ENCODE data around the gene DDX51.

DDX51 gene

GRCh38 chr12:132170094-132170636, 26.0 kb upstream of the DDX51 start:
- peaks cover 50% of the 10 kb centered on the region for H3K27me3 ChIP-seq (ENCODE audit: control insufficient read depth, insufficient read depth, low read length)
- H3K9me3 ChIP-seq (replicated peaks; ENCODE audit: low read length) = no peaks in the 10 kb centered on the region
- H3K4me3 ChIP-seq (ENCODE audit: low read length) = no peak overlapping the region
- peaks cover 11% of the 10 kb centered on the region for H3K4me1 ChIP-seq (ENCODE audit: control insufficient read depth, insufficient read depth, low read length)
- no peaks in the 10 kb centered on the region for H3K36me3 ChIP-seq (ENCODE audit: insufficient read depth, low read length)
- H3K9ac ChIP-seq (ENCODE audit: low read depth, low read length) = no peak overlapping the region
- peak overlapping the region; percentile 43 for H3K4me2 ChIP-seq (ENCODE audit: low read length)

GRCh38 chr12:132169376-132169775, 25.3 kb upstream of the DDX51 start:
- Histone ChIP-seq H3K9ac (ENCODE audit: low read depth, low read length) (no peak overlapping the region), H3K4me2 (ENCODE audit: low read length) (no peak overlapping the region), H3K4me1 (ENCODE audit: control insufficient read depth, insufficient read depth, low read length) (peaks cover 11% of the 10 kb centered on the region), H3K9me3 (replicated peaks; ENCODE audit: low read length) (no peaks in the 10 kb centered on the region), H3K4me3 (ENCODE audit: low read length) (no peak overlapping the region), H3K27me3 (ENCODE audit: control insufficient read depth, insufficient read depth, low read length) (peaks cover 43% of the 10 kb centered on the region), H3K36me3 (ENCODE audit: insufficient read depth, low read length) (no peaks in the 10 kb centered on the region)

- Histone ChIP-seq H3K4me1 (ENCODE audit: control insufficient read depth, insufficient read depth, low read length) (peaks cover 11% of the 10 kb centered on the region), H3K9me3 (replicated peaks; ENCODE audit: low read length) (no peaks in the 10 kb centered on the region), H3K4me2 (ENCODE audit: low read length) (no peak overlapping the region), H3K4me3 (ENCODE audit: low read length) (no peak overlapping the region), H3K36me3 (ENCODE audit: insufficient read depth, low read length) (no peaks in the 10 kb centered on the region), H3K27me3 (ENCODE audit: control insufficient read depth, insufficient read depth, low read length) (peaks cover 37% of the 10 kb centered on the region), H3K9ac (ENCODE audit: low read depth, low read length) (no peak overlapping the region)
These were observed 24.4 kb upstream of the DDX51 start for GRCh38 chr12:132168311-132169031.

GRCh38 chr12:132167611-132168310, 23.6 kb upstream of the DDX51 start:
- Histone ChIP-seq H3K36me3 (ENCODE audit: insufficient read depth, low read length) (no peaks in the 10 kb centered on the region), H3K4me3 (ENCODE audit: low read length) (no peak overlapping the region), H3K9me3 (replicated peaks; ENCODE audit: low read length) (no peaks in the 10 kb centered on the region), H3K4me1 (ENCODE audit: control insufficient read depth, insufficient read depth, low read length) (peaks cover 18% of the 10 kb centered on the region), H3K9ac (ENCODE audit: low read depth, low read length) (no peak overlapping the region), H3K27me3 (ENCODE audit: control insufficient read depth, insufficient read depth, low read length) (peaks cover 34% of the 10 kb centered on the region), H3K4me2 (ENCODE audit: low read length) (no peak overlapping the region)

- Histone ChIP-seq H3K36me3 (ENCODE audit: insufficient read depth, low read length) (no peaks in the 10 kb centered on the region), H3K4me1 (ENCODE audit: control insufficient read depth, insufficient read depth, low read length) (peaks cover 25% of the 10 kb centered on the region), H3K9me3 (replicated peaks; ENCODE audit: low read length) (no peaks in the 10 kb centered on the region), H3K9ac (ENCODE audit: low read depth, low read length) (no peak overlapping the region), H3K4me2 (ENCODE audit: low read length) (no peak overlapping the region), H3K27me3 (ENCODE audit: control insufficient read depth, insufficient read depth, low read length) (peaks cover 28% of the 10 kb centered on the region), H3K4me3 (ENCODE audit: low read length) (no peak overlapping the region)
These were observed 22.9 kb upstream of the DDX51 start for GRCh38 chr12:132166801-132167591.

- peaks cover 27% of the 10 kb centered on the region for H3K4me1 ChIP-seq (ENCODE audit: control insufficient read depth, insufficient read depth, low read length)
- no peak overlapping the region for H3K4me3 ChIP-seq (ENCODE audit: low read length)
These were observed 22.0 kb upstream of the DDX51 start for GRCh38 chr12:132166093-132166492.

DNA sequence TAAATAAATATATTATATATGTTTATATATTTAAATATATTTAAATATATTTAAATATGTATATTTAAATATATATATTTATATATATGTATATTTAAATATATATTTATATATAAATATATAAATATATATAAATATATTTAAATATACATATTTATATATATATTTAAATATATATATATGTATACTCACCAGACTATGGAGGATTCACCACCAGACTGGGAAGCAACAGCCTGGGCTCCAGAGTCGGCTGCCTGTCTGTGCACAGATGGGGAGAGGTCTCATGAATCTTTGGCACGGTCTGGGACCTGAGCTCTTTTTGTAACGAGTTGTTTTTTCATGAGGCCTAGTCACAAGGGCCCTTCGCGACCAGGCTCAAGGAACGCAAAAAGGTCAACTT, 21.5 kb upstream of the DDX51 start:
- H3K27me3 ChIP-seq (ENCODE audit: control insufficient read depth, insufficient read depth, low read length) = peaks cover 15% of the 10 kb centered on the region

More at GRCh38 chr12:132166093-132166492, 22.0 kb upstream of the DDX51 start:
- Histone ChIP-seq H3K36me3 (ENCODE audit: insufficient read depth, low read length) (no peaks in the 10 kb centered on the region), H3K9me3 (replicated peaks; ENCODE audit: low read length) (no peaks in the 10 kb centered on the region), H3K4me2 (ENCODE audit: low read length) (no peak overlapping the region), H3K27me3 (ENCODE audit: control insufficient read depth, insufficient read depth, low read length) (peaks cover 20% of the 10 kb centered on the region), H3K9ac (ENCODE audit: low read depth, low read length) (no peak overlapping the region)

GRCh38 chr12:132164426-132164825, 20.3 kb upstream of the DDX51 start:
- no peaks in the 10 kb centered on the region for H3K9me3 ChIP-seq (replicated peaks; ENCODE audit: low read length)
- H3K27me3 ChIP-seq (ENCODE audit: control insufficient read depth, insufficient read depth, low read length) = peaks cover 6% of the 10 kb centered on the region
- H3K36me3 ChIP-seq (ENCODE audit: insufficient read depth, low read length) = no peaks in the 10 kb centered on the region
- peaks cover 16% of the 10 kb centered on the region for H3K4me1 ChIP-seq (ENCODE audit: control insufficient read depth, insufficient read depth, low read length)
- H3K4me3 ChIP-seq (ENCODE audit: low read length) = no peak overlapping the region
- no peak overlapping the region for H3K9ac ChIP-seq (ENCODE audit: low read depth, low read length)
- no peak overlapping the region for H3K4me2 ChIP-seq (ENCODE audit: low read length)

More for the DNA sequence above, 21.5 kb upstream of the DDX51 start:
- Histone ChIP-seq H3K36me3 (ENCODE audit: insufficient read depth, low read length) (no peaks in the 10 kb centered on the region), H3K9me3 (replicated peaks; ENCODE audit: low read length) (no peaks in the 10 kb centered on the region), H3K4me1 (ENCODE audit: control insufficient read depth, insufficient read depth, low read length) (peaks cover 27% of the 10 kb centered on the region), H3K4me2 (ENCODE audit: low read length) (no peak overlapping the region), H3K9ac (ENCODE audit: low read depth, low read length) (no peak overlapping the region), H3K4me3 (ENCODE audit: low read length) (no peak overlapping the region)

- no peaks in the 10 kb centered on the region for H3K36me3 ChIP-seq (ENCODE audit: insufficient read depth, low read length)
- peaks cover 16% of the 10 kb centered on the region for H3K4me1 ChIP-seq (ENCODE audit: control insufficient read depth, insufficient read depth, low read length)
- H3K27me3 ChIP-seq (ENCODE audit: control insufficient read depth, insufficient read depth, low read length) = peaks cover 6% of the 10 kb centered on the region
- H3K4me2 ChIP-seq (ENCODE audit: low read length) = no peak overlapping the region
- no peaks in the 10 kb centered on the region for H3K9me3 ChIP-seq (replicated peaks; ENCODE audit: low read length)
- H3K9ac ChIP-seq (ENCODE audit: low read depth, low read length) = no peak overlapping the region
- no peak overlapping the region for H3K4me3 ChIP-seq (ENCODE audit: low read length)
These were observed 19.8 kb upstream of the DDX51 start for GRCh38 chr12:132163911-132164288.

- Histone ChIP-seq H3K4me1 (ENCODE audit: control insufficient read depth, insufficient read depth, low read length) (peaks cover 16% of the 10 kb centered on the region), H3K4me3 (ENCODE audit: low read length) (peak overlapping the region; percentile 48), H3K36me3 (ENCODE audit: insufficient read depth, low read length) (no peaks in the 10 kb centered on the region), H3K9ac (ENCODE audit: low read depth, low read length) (no peak overlapping the region), H3K9me3 (replicated peaks; ENCODE audit: low read length) (no peaks in the 10 kb centered on the region), H3K27me3 (ENCODE audit: control insufficient read depth, insufficient read depth, low read length) (peaks cover 6% of the 10 kb centered on the region), H3K4me2 (ENCODE audit: low read length) (peak overlapping the region; percentile 77)
These were observed 19.2 kb upstream of the DDX51 start for GRCh38 chr12:132163041-132163910.

Data from skeletal muscle satellite cell (primary cell).